Transverse colon (tissue), 4 donors: ENCODE data around the gene BCAS4. TPM values are rescaled to one million over a fixed set of nuclear protein-coding genes. Genes with fewer than 3 reads are reported as not detected.
"Not testable (repeated sequence)": the region's sequence is repeated elsewhere in the genome, so short reads cannot be mapped to it uniquely, and the experiment has no call there.

Experiments used
- DNase-seq: peaks from one replicate; pipeline ENCODE4 v3.0.0-alpha.2; 2019
- H3K27ac ChIP-seq, 4 donors: fragments of 200-600 bp; sonication (generic); 2 replicates each; pipeline ENCODE4 v1.5.1; 2016 to 2018; ENCODE audit warnings: inconsistent platforms in 4 of 4
- H3K27me3 ChIP-seq: fragments of 200-600 bp; sonication (generic); 2 replicates; pipeline ENCODE4 v1.5.1; 2017; ENCODE audit warnings: inconsistent platforms
- H3K36me3 ChIP-seq, 4 donors: fragments of 200-600 bp; sonication (generic); 2 replicates each; pipeline ENCODE4 v1.5.1; 2017 to 2019; ENCODE audit warnings: inconsistent platforms in 4 of 4
- H3K4me1 ChIP-seq, 4 donors: fragments of 200-600 bp; sonication (generic); 2 replicates each; pipeline ENCODE4 v1.5.1; 2017 to 2020; ENCODE audit warnings: inconsistent platforms in 4 of 4
- H3K4me3 ChIP-seq, 4 donors: fragments of 200-600 bp; sonication (generic); 1 replicate in 1 of 4; 2 replicates in 3 of 4; pipeline versions ENCODE4 v1.5.1 to v1.6.1; 2017 to 2019; ENCODE audit warnings: inconsistent platforms in 4 of 4
- H3K9me3 ChIP-seq, 2 donors: fragments of 200-600 bp; sonication (generic); 2 replicates each; pipeline ENCODE4 v1.5.1; 2017 to 2019; ENCODE audit warnings: inconsistent platforms in 2 of 2
- EP300 ChIP-seq: sonication (generic); formaldehyde crosslinking; IDR thresholded peaks from one replicate; pipeline ENCODE4 v1.6.1; 2017; ENCODE audit warnings: antibody characterized with exemption, low read depth
- POLR2A ChIP-seq: fragments of 450-650 bp; IDR thresholded peaks from one replicate; pipeline ENCODE4 v1.6.1; 2016; ENCODE audit warnings: antibody characterized with exemption, mild to moderate bottlenecking, moderate library complexity
- POLR2AphosphoS5 ChIP-seq, 3 donors: sonication (generic); formaldehyde crosslinking; IDR thresholded peaks; one replicate each; pipeline ENCODE4 v1.6.1; 2016; ENCODE audit warnings: antibody characterized with exemption in 3 of 3
- WGBS, 2 donors: methylation state at CpG; one replicate each; pipeline ENCODE4 v1.1.5; 2018; ENCODE audit warnings: low coverage in 1 of 2; 5-methylcytosine and 5-hydroxymethylcytosine counted together
- in situ Hi-C, 4 donors: fragments of 200-750 bp; cut with MboI; loops; one replicate each; pipeline versions ENCODE4 v1.15.0 to v1.15.1; 2017; ENCODE audit warnings: low sequenced_read_pairs in 3 of 4, low pct_ligation_motif_present in 1 of 4, low pct_unique_long_range_greater_than_20kb in 1 of 4
- intact Hi-C: fragments of 100-400 bp; cut with DNase I; formaldehyde crosslinking; loops from one replicate; pipeline ENCODE4 v1.15.1; 2023; ENCODE audit warnings: low total_unique reads
- total RNA-seq, 4 donors: library from RNA; depleted of rRNA; stranded (reverse); fragments of >200 nt; gene quantifications; one replicate each; pipeline ENCODE4 v1.1.0, GENCODE V29; 2016
- TF ChIP-seq, protein P1 (sequence below), 5 experiments: fragments of 200-600 bp in 3 of 5; fragments of 450-650 bp in 2 of 5; sonication (generic) in 3 of 5; IDR thresholded peaks; 1 replicate in 2 of 5; 2 replicates in 3 of 5; pipeline ENCODE4 v1.5.1; 2016 to 2017; ENCODE audit warnings: antibody characterized with exemption in 5 of 5, inconsistent platforms in 3 of 5, mild to moderate bottlenecking in 2 of 5, moderate library complexity in 1 of 5

Gene BCAS4
- total RNA-seq, 4 donors from 2014 or later: 3.3 to 16.5 (median 4.0) TPM; not detected in 1

DNA sequence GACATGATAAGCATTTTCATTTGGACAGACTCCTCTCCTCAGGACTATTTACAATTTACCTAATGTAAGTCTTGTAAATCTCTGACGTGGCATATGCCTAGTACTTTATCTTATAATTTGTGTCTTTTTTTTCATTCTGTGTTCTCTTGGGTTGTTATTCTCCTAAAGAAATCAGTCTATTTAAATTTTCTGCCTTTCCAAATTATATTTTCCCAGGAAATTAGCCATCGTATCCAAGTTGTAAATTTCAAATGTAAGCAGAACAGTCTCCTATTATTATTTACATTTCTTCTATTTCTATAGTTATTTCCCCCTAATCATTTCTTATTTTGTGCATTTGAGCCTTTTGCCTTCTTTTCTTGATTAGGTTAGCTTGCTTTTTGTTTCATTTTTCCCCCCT lies 17.5 kb upstream of the BCAS4 start:
- WGBS, 2 donors: 58 to 64% methylated on average over 2 of the region's 2 CpGs
- no peak for DNase-seq
- TF ChIP-seq POLR2A (no peak), EP300 (no peak), POLR2AphosphoS5 (IDR thresholded peaks at IDR 0.05) (no peak)
- TF ChIP-seq, protein P1, sequence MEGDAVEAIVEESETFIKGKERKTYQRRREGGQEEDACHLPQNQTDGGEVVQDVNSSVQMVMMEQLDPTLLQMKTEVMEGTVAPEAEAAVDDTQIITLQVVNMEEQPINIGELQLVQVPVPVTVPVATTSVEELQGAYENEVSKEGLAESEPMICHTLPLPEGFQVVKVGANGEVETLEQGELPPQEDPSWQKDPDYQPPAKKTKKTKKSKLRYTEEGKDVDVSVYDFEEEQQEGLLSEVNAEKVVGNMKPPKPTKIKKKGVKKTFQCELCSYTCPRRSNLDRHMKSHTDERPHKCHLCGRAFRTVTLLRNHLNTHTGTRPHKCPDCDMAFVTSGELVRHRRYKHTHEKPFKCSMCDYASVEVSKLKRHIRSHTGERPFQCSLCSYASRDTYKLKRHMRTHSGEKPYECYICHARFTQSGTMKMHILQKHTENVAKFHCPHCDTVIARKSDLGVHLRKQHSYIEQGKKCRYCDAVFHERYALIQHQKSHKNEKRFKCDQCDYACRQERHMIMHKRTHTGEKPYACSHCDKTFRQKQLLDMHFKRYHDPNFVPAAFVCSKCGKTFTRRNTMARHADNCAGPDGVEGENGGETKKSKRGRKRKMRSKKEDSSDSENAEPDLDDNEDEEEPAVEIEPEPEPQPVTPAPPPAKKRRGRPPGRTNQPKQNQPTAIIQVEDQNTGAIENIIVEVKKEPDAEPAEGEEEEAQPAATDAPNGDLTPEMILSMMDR (IDR thresholded peaks at IDR 0.05): no peak
- in situ Hi-C loops (no loop called here), intact Hi-C loops (no loop called here)
- no peak overlapping the region for H3K27ac ChIP-seq
- H3K4me3 ChIP-seq: no peak overlapping the region
- no peaks in the 10 kb centered on the region for H3K36me3 ChIP-seq
- no peaks in the 10 kb centered on the region for H3K9me3 ChIP-seq
- H3K27me3 ChIP-seq: peaks cover 2% of the 10 kb centered on the region
- H3K4me1 ChIP-seq: no peaks in the 10 kb centered on the region

DNA sequence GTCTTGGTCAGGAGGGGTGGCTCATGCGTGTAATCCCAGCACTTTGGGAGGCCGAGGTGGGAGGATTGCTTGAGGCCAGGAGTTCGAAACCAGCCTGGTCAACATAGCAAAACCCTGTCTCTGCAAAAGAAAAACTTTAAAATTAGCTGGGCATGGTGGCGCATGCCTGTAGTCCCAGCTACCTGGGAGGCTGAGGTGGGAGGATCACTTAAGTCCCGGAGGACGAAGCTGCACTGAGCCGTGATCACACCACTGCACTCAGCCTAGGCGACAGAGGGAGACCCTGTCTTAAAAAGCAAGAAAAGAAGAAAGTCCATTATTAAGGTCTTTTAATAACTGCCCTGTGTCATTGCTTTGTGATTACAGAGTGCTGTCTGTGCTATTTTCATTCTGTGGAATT lies 15.9 kb upstream of the BCAS4 start:
- H3K27ac ChIP-seq, H3K36me3 ChIP-seq, H3K4me1 ChIP-seq, H3K9me3 ChIP-seq, in situ Hi-C loops, intact Hi-C loops, DNase-seq, H3K27me3 ChIP-seq, H3K4me3 ChIP-seq: not testable (repeated sequence)
- 93 to 96% methylated on average over 8 of the region's 8 CpGs for WGBS, 2 donors

DNA sequence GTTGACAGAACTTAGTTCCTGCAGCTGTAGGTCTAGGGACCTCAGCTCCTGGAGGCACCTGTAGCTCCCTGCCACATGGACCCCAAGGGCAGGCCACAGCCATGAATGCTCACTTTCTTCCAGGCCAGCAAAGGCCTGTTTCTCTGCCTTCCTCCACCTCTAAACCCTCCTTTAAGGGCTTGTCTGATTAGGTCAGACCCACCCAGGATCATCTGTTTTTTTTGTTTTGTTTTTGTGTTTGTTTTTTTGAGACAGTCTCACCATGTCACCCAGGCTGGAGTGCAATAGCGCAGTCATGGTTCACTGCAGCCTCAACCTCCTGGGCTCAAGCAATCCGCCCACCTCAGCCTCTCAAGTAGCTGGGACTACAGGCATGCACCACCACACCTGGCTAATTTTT lies 11.5 kb upstream of the BCAS4 start:
- WGBS, 2 donors: 86 to 100% methylated on average over 2 of the region's 2 CpGs

DNA sequence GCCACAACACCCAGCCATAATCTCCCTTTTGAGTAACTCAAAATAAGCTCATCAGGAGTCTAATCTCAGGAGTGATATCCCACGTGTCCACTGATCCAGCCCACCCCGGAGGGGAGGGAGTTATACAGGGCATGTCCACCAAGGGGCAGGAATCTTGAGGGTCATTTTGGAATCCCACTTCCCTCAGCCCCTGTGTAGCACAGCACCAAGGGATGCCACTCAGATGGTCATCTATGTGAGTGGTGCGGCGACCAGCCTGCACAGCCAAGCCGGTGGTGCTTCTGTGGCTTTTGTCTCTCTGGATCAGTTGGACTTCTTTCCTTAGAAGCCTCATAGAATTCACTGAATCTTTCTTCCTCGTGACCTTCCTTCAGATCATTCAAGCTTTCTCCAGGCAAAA lies 11.0 kb upstream of the BCAS4 start:
- WGBS, 2 donors: 85 to 94% methylated on average over 2 to 6 of the region's 6 CpGs
- no peak for DNase-seq
- in situ Hi-C loops: no loop called here

More for the DNA sequence above, 11.5 kb upstream of the BCAS4 start:
- Histone ChIP-seq H3K9me3 (no peaks in the 10 kb centered on the region), H3K36me3 (no peaks in the 10 kb centered on the region), H3K27ac (no peak overlapping the region), H3K4me3 (no peak overlapping the region), H3K27me3 (peaks cover 2% of the 10 kb centered on the region), H3K4me1 (no peaks in the 10 kb centered on the region)
- in situ Hi-C loops (no loop called here), intact Hi-C loops (no loop called here)
- TF ChIP-seq, protein P1 (IDR thresholded peaks at IDR 0.05): no peak
- TF ChIP-seq POLR2A (no peak), EP300 (no peak), POLR2AphosphoS5 (IDR thresholded peaks at IDR 0.05) (no peak)
- DNase-seq: no peak

DNA sequence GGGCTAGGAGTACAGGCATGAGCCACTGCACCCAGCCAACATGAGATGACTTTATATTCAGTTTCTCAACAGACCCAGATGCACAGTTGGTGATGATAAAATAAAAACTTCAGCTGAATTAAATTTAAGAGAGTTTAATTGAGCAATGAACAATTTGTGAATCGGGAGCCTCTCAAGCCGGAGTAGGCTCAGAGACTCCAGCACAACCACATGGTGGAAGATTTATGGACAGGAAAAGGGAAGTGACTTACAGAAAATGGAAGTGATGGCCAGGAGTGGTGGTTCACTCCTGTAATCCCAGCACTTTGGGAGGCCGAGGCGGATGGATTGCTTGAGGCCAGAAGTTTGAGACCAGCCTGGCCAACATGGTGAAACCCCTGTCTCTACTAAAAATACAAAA lies 10.4 kb upstream of the BCAS4 start:
- no peak for DNase-seq
- Histone ChIP-seq H3K4me3 (no peak overlapping the region), H3K27me3 (no peaks in the 10 kb centered on the region), H3K4me1 (no peaks in the 10 kb centered on the region), H3K27ac (no peak overlapping the region), H3K36me3 (no peaks in the 10 kb centered on the region), H3K9me3 (no peaks in the 10 kb centered on the region)
- 80 to 81% methylated on average over 4 of the region's 4 CpGs for WGBS, 2 donors
- TF ChIP-seq, protein P1 (IDR thresholded peaks at IDR 0.05): no peak
- TF ChIP-seq EP300 (no peak), POLR2A (no peak), POLR2AphosphoS5 (IDR thresholded peaks at IDR 0.05) (no peak)
- intact Hi-C loops: no loop called here
- in situ Hi-C loops: no loop called here

More for the DNA sequence above, 11.0 kb upstream of the BCAS4 start:
- no peaks in the 10 kb centered on the region for H3K36me3 ChIP-seq
- H3K27me3 ChIP-seq: peaks cover 2% of the 10 kb centered on the region
- H3K4me3 ChIP-seq: no peak overlapping the region
- intact Hi-C loops: no loop called here
- no peaks in the 10 kb centered on the region for H3K4me1 ChIP-seq
- no peak overlapping the region for H3K27ac ChIP-seq
- H3K9me3 ChIP-seq: no peaks in the 10 kb centered on the region
- no peak for TF ChIP-seq EP300
- TF ChIP-seq POLR2AphosphoS5 (IDR thresholded peaks at IDR 0.05): no peak
- TF ChIP-seq, protein P1 (IDR thresholded peaks at IDR 0.05): no peak
- TF ChIP-seq POLR2A: no peak
